Measurements from ENCODE around the gene KCNT1. TPM values are rescaled to one million over a fixed set of nuclear protein-coding genes. Genes with fewer than 3 reads are reported as not detected.

Gene KCNT1
- total RNA-seq, 6 experiments from 2014 or later: not detected

- Mint-ChIP-seq H3K9me3 (no peaks in the 10 kb centered on the region), H3K4me1 (ENCODE audit: low read depth) (no peaks in the 10 kb centered on the region), H3K27me3 (ENCODE audit: insufficient read depth) (peaks cover 14% of the 10 kb centered on the region), H3K4me3 (no peak overlapping the region), H3K27ac (no peak overlapping the region), H3K36me3 (ENCODE audit: low read depth) (no peaks in the 10 kb centered on the region)
- TF ChIP-seq, protein P1, sequence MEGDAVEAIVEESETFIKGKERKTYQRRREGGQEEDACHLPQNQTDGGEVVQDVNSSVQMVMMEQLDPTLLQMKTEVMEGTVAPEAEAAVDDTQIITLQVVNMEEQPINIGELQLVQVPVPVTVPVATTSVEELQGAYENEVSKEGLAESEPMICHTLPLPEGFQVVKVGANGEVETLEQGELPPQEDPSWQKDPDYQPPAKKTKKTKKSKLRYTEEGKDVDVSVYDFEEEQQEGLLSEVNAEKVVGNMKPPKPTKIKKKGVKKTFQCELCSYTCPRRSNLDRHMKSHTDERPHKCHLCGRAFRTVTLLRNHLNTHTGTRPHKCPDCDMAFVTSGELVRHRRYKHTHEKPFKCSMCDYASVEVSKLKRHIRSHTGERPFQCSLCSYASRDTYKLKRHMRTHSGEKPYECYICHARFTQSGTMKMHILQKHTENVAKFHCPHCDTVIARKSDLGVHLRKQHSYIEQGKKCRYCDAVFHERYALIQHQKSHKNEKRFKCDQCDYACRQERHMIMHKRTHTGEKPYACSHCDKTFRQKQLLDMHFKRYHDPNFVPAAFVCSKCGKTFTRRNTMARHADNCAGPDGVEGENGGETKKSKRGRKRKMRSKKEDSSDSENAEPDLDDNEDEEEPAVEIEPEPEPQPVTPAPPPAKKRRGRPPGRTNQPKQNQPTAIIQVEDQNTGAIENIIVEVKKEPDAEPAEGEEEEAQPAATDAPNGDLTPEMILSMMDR (IDR thresholded peaks at IDR 0.05): no peak
- DNase-seq: no peak
Measured at GRCh38 chr9:135717410-135717809, 15.4 kb downstream of the KCNT1 start.

GRCh38 chr9:135718616-135719015 is 16.6 kb downstream of the KCNT1 start:
- Mint-ChIP-seq H3K27ac (no peak overlapping the region), H3K27me3 (ENCODE audit: insufficient read depth) (peaks cover 12% of the 10 kb centered on the region), H3K36me3 (ENCODE audit: low read depth) (no peaks in the 10 kb centered on the region), H3K4me1 (ENCODE audit: low read depth) (no peaks in the 10 kb centered on the region), H3K4me3 (no peak overlapping the region), H3K9me3 (no peaks in the 10 kb centered on the region)
- DNase-seq: no peak
- TF ChIP-seq, protein P1 (IDR thresholded peaks at IDR 0.05): no peak

GRCh38 chr9:135719472-135719871 is 17.5 kb downstream of the KCNT1 start:
- Mint-ChIP-seq H3K36me3 (ENCODE audit: low read depth) (no peaks in the 10 kb centered on the region), H3K27me3 (ENCODE audit: insufficient read depth) (peaks cover 10% of the 10 kb centered on the region), H3K4me3 (no peak overlapping the region), H3K4me1 (ENCODE audit: low read depth) (no peaks in the 10 kb centered on the region), H3K9me3 (no peaks in the 10 kb centered on the region), H3K27ac (no peak overlapping the region)
- DNase-seq: no peak
- TF ChIP-seq, protein P1 (IDR thresholded peaks at IDR 0.05): no peak

GRCh38 chr9:135722365-135722764 is 20.4 kb downstream of the KCNT1 start:
- Mint-ChIP-seq H3K36me3 (ENCODE audit: low read depth) (no peaks in the 10 kb centered on the region), H3K9me3 (no peaks in the 10 kb centered on the region), H3K4me1 (ENCODE audit: low read depth) (no peaks in the 10 kb centered on the region), H3K27me3 (ENCODE audit: insufficient read depth) (peaks cover 5% of the 10 kb centered on the region), H3K27ac (no peak overlapping the region), H3K4me3 (no peak overlapping the region)
- TF ChIP-seq, protein P1 (IDR thresholded peaks at IDR 0.05): no peak
- no peak for DNase-seq

DNA sequence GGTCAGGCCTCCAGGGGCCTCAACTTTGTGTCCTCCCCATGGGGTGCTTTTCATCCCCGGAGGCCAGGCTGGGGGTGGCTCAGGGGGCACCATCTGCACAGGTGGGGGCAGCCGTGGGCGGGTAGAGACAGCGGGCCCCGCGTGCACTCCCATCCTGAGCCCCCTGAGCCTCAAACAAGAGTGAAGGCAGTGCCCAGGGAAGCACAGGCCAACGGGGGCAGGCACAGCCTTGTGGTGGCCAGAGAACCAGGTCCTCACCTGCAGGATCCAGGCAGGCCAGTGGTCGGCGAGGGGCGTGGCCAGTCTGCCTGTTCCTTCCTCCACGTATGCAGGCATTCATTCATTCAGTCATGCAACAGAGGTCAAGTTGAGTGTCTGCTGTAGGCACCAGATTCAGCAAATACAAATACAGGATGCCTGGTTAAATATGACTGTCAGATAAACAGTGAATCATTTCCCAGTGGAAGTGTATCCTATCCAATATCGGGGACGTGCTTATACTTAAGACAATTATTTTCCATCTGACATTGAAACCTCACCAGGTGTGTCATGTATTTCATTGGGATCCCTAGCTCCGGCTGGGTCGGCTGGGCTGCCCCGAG is 22.3 kb downstream of the KCNT1 start:
- no peak for DNase-seq
- peaks cover 12% of the 10 kb centered on the region for H3K27me3 Mint-ChIP-seq (ENCODE audit: insufficient read depth)
- H3K36me3 Mint-ChIP-seq (ENCODE audit: low read depth): no peaks in the 10 kb centered on the region
- H3K4me1 Mint-ChIP-seq (ENCODE audit: low read depth): no peaks in the 10 kb centered on the region
- H3K9me3 Mint-ChIP-seq: no peaks in the 10 kb centered on the region; the same call in 1 of the 2 replicates
- TF ChIP-seq, protein P1 (IDR thresholded peaks at IDR 0.05): no peak
- H3K4me3 Mint-ChIP-seq: no peak overlapping the region
- H3K27ac Mint-ChIP-seq: no peak overlapping the region
